GM21515 (cell line): ENCODE results near the gene FCHO1.
"Not testable (repeated sequence)": the region's sequence is repeated elsewhere in the genome, so short reads cannot be mapped to it uniquely, and the experiment has no call there.

ENCODE experiments used
- ATAC-seq: cut with Tn5 transposase; IDR thresholded peaks from one replicate; pipeline ENCODE4 v1.9.1; 2021; ENCODE audit not compliant: unreplicated experiment

The FCHO1 gene

GRCh38 chr19:17761148-17761547 is 9.9 kb downstream of the FCHO1 start:
- ATAC-seq = no peak

- no peak for ATAC-seq
These were observed 11.4 kb downstream of the FCHO1 start for GRCh38 chr19:17762505-17763229.

GRCh38 chr19:17764348-17764747 is 13.1 kb downstream of the FCHO1 start:
- no peak for ATAC-seq

- ATAC-seq = no peak
These were observed 13.9 kb downstream of the FCHO1 start for GRCh38 chr19:17765069-17765618.

- no peak for ATAC-seq
These were observed 15.4 kb downstream of the FCHO1 start for GRCh38 chr19:17766543-17767131.

GRCh38 chr19:17767559-17767958 is 16.3 kb downstream of the FCHO1 start:
- no peak for ATAC-seq

GRCh38 chr19:17770613-17771012 is 19.3 kb downstream of the FCHO1 start:
- ATAC-seq = no peak

- ATAC-seq = no peak
These were observed 20.9 kb downstream of the FCHO1 start for GRCh38 chr19:17772172-17772571.

GRCh38 chr19:17775245-17775927 is 24.1 kb downstream of the FCHO1 start:
- ATAC-seq = no peak

- peak; percentile 63 for ATAC-seq
These were observed 24.9 kb downstream of the FCHO1 start for GRCh38 chr19:17775991-17776803.

GRCh38 chr19:17777840-17778239 is 26.6 kb downstream of the FCHO1 start:
- not testable (repeated sequence) for ATAC-seq

- no peak for ATAC-seq
These were observed 27.1 kb downstream of the FCHO1 start for GRCh38 chr19:17778251-17778967.

- no peak for ATAC-seq
These were observed 28.0 kb downstream of the FCHO1 start for GRCh38 chr19:17778968-17779929.

GRCh38 chr19:17780781-17781180 is 29.5 kb downstream of the FCHO1 start:
- ATAC-seq = no peak

GRCh38 chr19:17783721-17784120 is 32.4 kb downstream of the FCHO1 start:
- not testable (repeated sequence) for ATAC-seq

GRCh38 chr19:17784201-17785008 is 33.1 kb downstream of the FCHO1 start:
- ATAC-seq = no peak

GRCh38 chr19:17787274-17787913 is 36.1 kb downstream of the FCHO1 start:
- ATAC-seq = no peak

GRCh38 chr19:17788632-17789031 is 37.4 kb downstream of the FCHO1 start:
- no peak for ATAC-seq
